Measurements from ENCODE around the gene GRIN2D.

GRCh38 chr19:48367855-48368254, 25.6 kb upstream of the GRIN2D start:
- TF ChIP-seq POLR2A (IDR thresholded peaks at IDR 0.05; ENCODE audit: low read length): no peak
- no peak for TF ChIP-seq GATA1 (IDR thresholded peaks at IDR 0.05; ENCODE audit: low read depth, low read length)

All from erythroblast (primary cell).